Nephron (organoid): ENCODE measurements around the gene MAP4K1.

Experiments
- H3K27ac Mint-ChIP-seq, 3 experiments: 2 replicates each; pipeline ENCODE4 v1.8.0; 2020; ENCODE audit warnings: mixed read lengths in 3 of 3, mild to moderate bottlenecking in 2 of 3, moderate library complexity in 1 of 3
- H3K27me3 Mint-ChIP-seq: 2 replicates; pipeline ENCODE4 v1.8.0; 2021; ENCODE audit warnings: low read depth, mild to moderate bottlenecking, moderate library complexity, mixed read lengths
- H3K36me3 Mint-ChIP-seq: 2 replicates; pipeline ENCODE4 v1.8.0; 2020; ENCODE audit warnings: low read depth, mixed read lengths
- H3K4me1 Mint-ChIP-seq: 2 replicates; pipeline ENCODE4 v1.8.0; 2020; ENCODE audit warnings: mixed read lengths
- H3K4me3 Mint-ChIP-seq, 3 experiments: 2 replicates each; pipeline ENCODE4 v1.8.0; 2020; ENCODE audit warnings: mild to moderate bottlenecking in 3 of 3, mixed read lengths in 3 of 3, moderate library complexity in 2 of 3
- H3K9me3 Mint-ChIP-seq: 2 replicates; pipeline ENCODE4 v1.8.0; 2020; ENCODE audit warnings: mixed read lengths
- CTCF ChIP-seq, 3 experiments: fragments of 200-600 bp; sonication (generic); IDR thresholded peaks; one replicate each; pipeline ENCODE4 v1.5.0; 2021; ENCODE audit warnings: antibody characterized with exemption in 3 of 3; ENCODE audit not compliant: unreplicated experiment in 3 of 3

Gene MAP4K1

GRCh38 chr19:38648769-38649304, 31.1 kb upstream of the MAP4K1 start:
- H3K27me3 Mint-ChIP-seq = no peaks in the 10 kb centered on the region
- H3K4me1 Mint-ChIP-seq = peaks cover 50% of the 10 kb centered on the region

GRCh38 chr19:38647966-38648768, 30.4 kb upstream of the MAP4K1 start:
- H3K36me3 Mint-ChIP-seq = no peaks in the 10 kb centered on the region
- peak overlapping the region; percentile 96 to 98 (median 97) for H3K4me3 Mint-ChIP-seq
- H3K27ac Mint-ChIP-seq = peak overlapping the region; percentile 93 to 98 (median 95)
- TF ChIP-seq CTCF (IDR thresholded peaks at IDR 0.05; ENCODE audit: unreplicated experiment in 3 of 3) = no peak
- no peaks in the 10 kb centered on the region for H3K27me3 Mint-ChIP-seq
- no peaks in the 10 kb centered on the region for H3K9me3 Mint-ChIP-seq
- peaks cover 44% of the 10 kb centered on the region for H3K4me1 Mint-ChIP-seq

More at GRCh38 chr19:38648769-38649304, 31.1 kb upstream of the MAP4K1 start:
- Mint-ChIP-seq H3K9me3 (no peaks in the 10 kb centered on the region), H3K4me3 (peak overlapping the region; percentile 96 to 98 (median 97)), H3K36me3 (no peaks in the 10 kb centered on the region), H3K27ac (peak overlapping the region; percentile 93 to 98 (median 95))
- TF ChIP-seq CTCF (IDR thresholded peaks at IDR 0.05; ENCODE audit: unreplicated experiment in 3 of 3) = no peak

- no peaks in the 10 kb centered on the region for H3K36me3 Mint-ChIP-seq
- peak within 1 kb of the TSS; percentile 93 to 98 (median 95) for H3K27ac Mint-ChIP-seq
- H3K9me3 Mint-ChIP-seq = no peaks in the 10 kb centered on the region
- peak within 1 kb of the TSS; percentile 96 to 98 (median 97) for H3K4me3 Mint-ChIP-seq
- no peak for TF ChIP-seq CTCF (IDR thresholded peaks at IDR 0.05; ENCODE audit: unreplicated experiment in 3 of 3)
- H3K27me3 Mint-ChIP-seq = no peaks in the 10 kb centered on the region
- H3K4me1 Mint-ChIP-seq = peaks cover 37% of the 10 kb centered on the region
Measured at GRCh38 chr19:38647368-38647965, 29.7 kb upstream of the MAP4K1 start, which contains the start of gene ACTN4. Gene ACTN4 (plus strand): TSS chr19:38647649. CDS start chr19:38647746, 97 bp downstream.

- Mint-ChIP-seq H3K9me3 (no peaks in the 10 kb centered on the region), H3K27ac (peak overlapping the region in 2 of 3 experiments; percentile 42 to 82), H3K36me3 (no peaks in the 10 kb centered on the region), H3K4me1 (peaks cover 12% of the 10 kb centered on the region), H3K4me3 (no peak overlapping the region), H3K27me3 (no peaks in the 10 kb centered on the region)
- TF ChIP-seq CTCF (IDR thresholded peaks at IDR 0.05; ENCODE audit: unreplicated experiment in 3 of 3) = no peak
Measured at GRCh38 chr19:38644719-38645118, 27.0 kb upstream of the MAP4K1 start.

GRCh38 chr19:38642176-38642575, 24.4 kb upstream of the MAP4K1 start:
- Mint-ChIP-seq H3K9me3 (no peaks in the 10 kb centered on the region), H3K4me3 (no peak overlapping the region), H3K27me3 (no peaks in the 10 kb centered on the region), H3K36me3 (no peaks in the 10 kb centered on the region), H3K27ac (no peak overlapping the region), H3K4me1 (no peaks in the 10 kb centered on the region)
- no peak for TF ChIP-seq CTCF (IDR thresholded peaks at IDR 0.05; ENCODE audit: unreplicated experiment in 3 of 3)
